ENCODE measurements around the gene ATP11C.
"Not testable (repeated sequence)": the region's sequence is repeated elsewhere in the genome, so short reads cannot be mapped to it uniquely, and the experiment has no call there.

Gene ATP11C

DNA sequence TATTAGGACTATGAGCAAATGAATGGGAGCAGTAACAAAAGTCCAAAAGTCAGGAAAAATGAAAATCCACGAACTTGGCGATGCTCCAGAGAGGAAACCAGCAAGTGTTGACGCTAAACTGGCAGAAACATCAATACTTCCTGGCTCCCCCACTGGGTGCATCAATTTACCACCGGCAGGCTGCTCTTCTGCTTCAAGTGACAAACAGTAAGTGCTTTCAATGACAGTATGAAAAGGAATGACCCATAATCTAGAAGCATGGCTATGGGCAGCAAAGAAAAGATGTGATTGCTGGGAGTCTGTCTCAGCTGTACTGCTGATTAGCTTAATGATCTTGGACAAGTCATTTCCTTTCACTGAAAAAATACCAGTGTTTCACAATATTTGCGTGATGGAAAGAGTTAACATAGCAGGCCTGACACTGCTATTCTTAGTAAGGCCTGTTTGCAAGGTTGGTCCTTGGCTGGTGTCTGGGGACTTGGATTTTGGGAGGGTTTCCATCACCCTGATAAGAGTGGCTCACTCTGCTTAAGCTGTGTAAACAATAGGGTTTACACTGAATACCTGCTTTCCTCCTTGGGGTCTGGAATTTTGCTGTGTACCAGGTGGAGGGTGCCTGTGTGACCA lies 8.7 kb downstream of the ATP11C start:
- no peak for FAIRE-seq

- FAIRE-seq: not testable (repeated sequence)
Observed at GRCh38 chrX:139921142-139921541, 11.7 kb downstream of the ATP11C start.

- FAIRE-seq: no peak
Observed at GRCh38 chrX:139920316-139920715, 12.5 kb downstream of the ATP11C start.

- no peak for FAIRE-seq
Observed at GRCh38 chrX:139914421-139914820, 18.4 kb downstream of the ATP11C start.

DNA sequence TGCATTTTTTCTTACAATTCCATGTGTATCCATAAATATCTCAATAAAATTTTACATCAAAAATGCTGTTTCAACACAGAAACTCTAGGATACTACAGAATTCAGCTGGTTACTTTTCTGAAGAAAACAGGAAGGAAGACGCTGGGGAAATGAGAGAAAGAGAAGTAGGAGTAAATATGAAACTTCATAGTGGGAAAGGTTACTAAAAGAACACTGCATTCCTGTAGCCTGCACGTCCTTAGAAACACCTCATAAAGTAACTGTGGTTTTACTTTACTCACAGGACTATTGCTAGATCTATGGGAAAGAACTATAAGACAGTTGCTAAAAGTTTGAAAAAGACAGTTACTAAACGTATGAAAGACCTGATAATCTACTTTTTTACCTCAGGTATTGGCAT lies 23.1 kb downstream of the ATP11C start:
- no peak for FAIRE-seq

GRCh38 chrX:139907078-139907477 lies 25.8 kb downstream of the ATP11C start:
- FAIRE-seq: no peak

DNA sequence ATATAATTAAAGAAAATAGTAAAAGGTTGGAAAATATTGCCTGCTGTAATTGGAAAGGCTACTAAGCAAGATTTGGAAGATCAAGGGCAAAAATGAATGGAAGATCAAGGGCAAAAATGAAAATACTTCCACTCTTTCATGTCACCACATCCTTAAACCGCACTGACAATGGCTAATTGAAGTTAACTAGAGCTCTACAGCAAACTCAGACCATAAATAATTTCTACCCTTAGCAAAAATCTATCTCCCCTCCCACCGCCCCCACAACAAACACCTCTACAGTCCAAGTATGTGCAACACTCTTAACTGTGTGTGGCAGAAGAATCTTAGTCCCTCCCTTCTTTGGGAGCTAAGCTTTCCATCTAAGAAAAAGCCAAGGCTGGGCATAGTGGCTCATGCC lies 27.1 kb downstream of the ATP11C start:
- no peak for FAIRE-seq

DNA sequence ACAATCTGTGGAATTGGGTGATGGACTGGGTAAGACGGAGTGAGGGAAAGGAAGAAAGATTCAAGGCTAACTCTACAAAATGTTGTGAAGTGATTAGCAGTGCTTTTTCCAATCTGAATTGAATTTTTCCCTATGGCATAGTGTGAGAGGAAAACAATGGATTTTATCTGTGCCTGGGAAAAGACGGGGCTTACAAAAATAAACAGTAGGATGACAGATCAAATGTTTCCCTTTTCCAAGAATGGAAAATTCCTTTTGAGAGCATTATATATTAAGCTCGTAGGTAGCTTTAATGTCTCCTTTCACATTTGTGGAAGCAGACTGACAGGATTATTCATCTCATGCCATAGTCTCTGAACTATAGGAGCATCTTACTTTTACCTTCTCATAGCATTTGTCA lies 27.8 kb downstream of the ATP11C start:
- FAIRE-seq: no peak

GRCh38 chrX:139903210-139903609 lies 29.6 kb downstream of the ATP11C start:
- FAIRE-seq: no peak

DNA sequence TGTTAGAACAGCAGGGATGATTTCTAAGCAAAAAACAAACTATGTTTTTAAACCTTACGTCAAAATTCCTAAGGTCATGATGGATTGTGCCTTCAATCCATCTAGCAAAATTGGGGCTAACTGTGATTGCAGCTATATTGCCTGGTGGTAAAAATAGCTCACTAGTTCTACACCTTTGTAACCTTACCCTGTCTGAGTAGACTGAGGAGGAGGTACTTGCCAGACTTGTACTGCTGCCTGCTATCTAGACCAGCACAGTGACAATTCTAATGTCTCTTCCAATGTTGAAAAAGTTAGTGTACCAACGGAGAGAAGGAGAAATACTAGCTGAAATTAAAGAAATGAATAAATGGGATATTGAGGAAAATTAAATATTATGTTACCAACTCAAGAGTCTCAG lies 30.3 kb downstream of the ATP11C start:
- FAIRE-seq: no peak

GRCh38 chrX:139898334-139898733 lies 34.5 kb downstream of the ATP11C start:
- no peak for FAIRE-seq

GRCh38 chrX:139892512-139892911 lies 40.3 kb downstream of the ATP11C start:
- no peak for FAIRE-seq

- no peak for FAIRE-seq
Observed at GRCh38 chrX:139890991-139891700, 41.7 kb downstream of the ATP11C start.

- FAIRE-seq: no peak
Observed at GRCh38 chrX:139889760-139890159, 43.1 kb downstream of the ATP11C start.

DNA sequence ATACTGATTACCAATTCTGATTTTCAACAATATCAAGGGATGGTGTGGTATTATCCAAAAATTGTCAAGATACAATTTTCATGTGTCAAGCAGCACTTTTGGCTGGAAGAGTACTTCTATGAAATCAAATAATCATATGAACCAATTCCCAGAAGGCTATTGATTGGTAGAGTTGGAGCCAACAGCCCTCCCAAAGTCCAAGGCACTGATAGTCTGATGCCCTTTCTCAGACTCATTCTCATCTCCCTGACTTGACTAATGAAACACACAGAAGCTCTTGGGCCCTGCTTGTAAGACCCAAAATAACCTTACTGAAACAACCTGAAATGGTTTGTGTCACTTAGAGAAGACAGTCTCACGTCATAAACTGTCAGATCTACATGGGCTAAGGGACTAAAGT lies 48.9 kb downstream of the ATP11C start:
- no peak for FAIRE-seq

DNA sequence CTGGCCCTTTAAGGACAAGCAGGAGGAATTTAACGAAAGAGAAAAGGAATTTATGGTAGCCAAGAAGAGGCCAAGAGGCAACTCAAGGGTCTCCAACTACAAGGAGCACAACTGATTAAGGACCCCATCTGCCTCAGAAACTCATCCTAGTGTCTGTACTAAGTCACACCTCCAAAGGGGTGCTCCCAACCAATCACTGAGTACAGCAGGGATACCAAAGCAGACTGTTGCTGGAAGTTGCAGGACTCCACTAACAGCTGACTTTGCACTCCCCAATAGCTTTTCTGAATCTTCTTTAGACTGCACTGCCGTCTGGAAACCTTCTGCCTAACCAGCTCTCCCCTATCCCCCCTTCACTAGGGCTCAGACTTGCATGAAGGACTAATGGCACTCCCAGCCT lies 50.6 kb downstream of the ATP11C start:
- FAIRE-seq: no peak

GRCh38 chrX:139881572-139881971 lies 51.3 kb downstream of the ATP11C start:
- FAIRE-seq: no peak

DNA sequence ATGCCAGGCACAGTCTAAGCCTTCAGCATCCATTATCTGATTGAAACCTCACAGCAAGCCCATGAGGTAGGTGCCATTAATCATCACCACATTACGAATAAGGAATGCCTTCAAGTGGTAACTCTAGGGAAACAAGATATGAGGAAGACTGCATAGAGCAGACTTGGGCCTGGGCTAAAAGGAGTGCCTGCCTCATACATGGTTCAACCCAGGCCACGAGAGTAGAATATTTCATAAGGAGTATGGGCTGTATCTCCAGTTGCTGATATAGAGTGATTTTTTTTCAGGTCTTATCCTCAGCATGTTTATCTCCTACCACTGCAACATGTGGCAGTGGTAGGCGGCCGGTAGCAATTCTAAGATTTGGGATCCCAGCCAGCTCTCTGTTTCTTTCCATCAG lies 51.7 kb downstream of the ATP11C start:
- FAIRE-seq: no peak

DNA sequence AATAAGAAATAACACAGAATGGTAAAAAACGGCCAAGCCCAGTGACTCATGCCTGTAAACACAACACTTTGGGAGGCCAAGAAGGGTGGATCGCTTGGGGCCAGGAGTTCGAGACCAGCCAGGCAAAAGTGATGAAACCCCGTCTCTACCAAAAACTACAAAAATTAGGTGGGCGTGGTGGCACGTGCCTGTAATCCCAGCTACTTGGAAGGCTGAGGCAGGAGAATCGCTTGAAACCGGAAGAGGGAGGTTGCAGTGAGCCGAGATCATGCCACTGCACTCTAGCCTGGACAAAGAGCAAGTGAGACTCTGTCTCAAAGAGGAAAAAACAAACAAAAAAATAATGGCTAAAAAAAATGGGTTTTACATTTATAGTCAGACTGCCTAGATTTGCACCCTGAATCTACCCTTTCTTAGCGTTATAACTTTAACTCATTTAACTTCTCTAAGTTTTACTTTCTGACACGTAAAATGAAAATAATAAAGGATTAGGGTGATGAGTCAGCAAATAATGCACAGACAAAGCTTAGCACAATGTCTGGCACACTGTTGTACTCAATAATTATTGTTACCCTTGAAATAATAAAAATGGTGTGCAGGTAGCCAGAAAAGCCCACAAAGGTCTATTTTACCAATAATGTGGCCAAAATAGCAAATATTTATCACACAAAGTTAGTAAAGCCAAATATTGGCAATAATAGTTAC lies 55.0 kb downstream of the ATP11C start:
- no peak for FAIRE-seq

GRCh38 chrX:139875841-139876240 lies 57.0 kb downstream of the ATP11C start:
- no peak for FAIRE-seq

GRCh38 chrX:139869796-139870195 lies 63.1 kb downstream of the ATP11C start:
- no peak for FAIRE-seq

- FAIRE-seq: no peak
Observed at GRCh38 chrX:139864640-139865039, 68.2 kb downstream of the ATP11C start.

GRCh38 chrX:139862208-139862607 lies 70.6 kb downstream of the ATP11C start:
- no peak for FAIRE-seq

DNA sequence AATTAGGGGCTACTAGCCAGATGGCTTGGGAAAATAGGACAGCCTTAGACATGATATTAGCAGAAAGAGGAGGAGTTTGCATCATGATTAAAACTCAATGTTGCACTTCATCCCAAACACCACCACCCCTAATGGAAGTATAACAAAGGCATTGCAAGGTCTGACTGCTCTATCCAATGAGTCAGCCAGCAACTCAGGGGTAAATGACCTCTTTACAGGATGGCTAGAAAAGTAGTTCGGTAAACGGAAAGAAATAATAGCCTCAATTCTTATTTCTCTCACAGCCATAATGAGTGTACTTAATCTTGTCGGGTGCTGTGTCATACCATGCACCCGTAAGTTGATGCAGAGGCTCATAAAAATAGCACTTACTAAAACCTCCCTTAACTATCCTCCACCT lies 76.0 kb downstream of the ATP11C start:
- not testable (repeated sequence) for FAIRE-seq

Data from islet of Langerhans (tissue), 1 donor.